ENCODE data around the gene ETV4.
"Not testable (repeated sequence)": the region's sequence is repeated elsewhere in the genome, so short reads cannot be mapped to it uniquely, and the experiment has no call there.

The ETV4 gene

GRCh38 chr17:43509440-43509839, 36.7 kb downstream of the ETV4 start:
- DNase-seq, result not testable (repeated sequence)

GRCh38 chr17:43490621-43491020, 55.5 kb downstream of the ETV4 start:
- no peak for DNase-seq

GRCh38 chr17:43483674-43484551, 62.2 kb downstream of the ETV4 start, which contains the start of gene DHX8:
DHX8 (plus strand) TSS chr17:43483975; CDS start chr17:43484038, 63 bp downstream.
- peak; percentile 98 for DNase-seq

- no peak for DNase-seq
These were observed 63.8 kb downstream of the ETV4 start for GRCh38 chr17:43482103-43483012.

- no peak for DNase-seq
These were observed 66.2 kb downstream of the ETV4 start for GRCh38 chr17:43479948-43480347.
